ENCODE data around the gene SIRPD. TPM values are rescaled to one million over a fixed set of nuclear protein-coding genes. Genes with fewer than 3 reads are reported as not detected.

Gene SIRPD
- total RNA-seq, 1 donor from 2014 or later = not detected

GRCh38 chr20:1538655-1539054, 18.9 kb downstream of the SIRPD start:
- DNase-seq (ENCODE audit: low read depth in 2 of 2) = no peak

GRCh38 chr20:1537731-1538058, 19.8 kb downstream of the SIRPD start:
- DNase-seq (ENCODE audit: low read depth in 2 of 2) = no peak

GRCh38 chr20:1536893-1537730, 20.4 kb downstream of the SIRPD start:
- no peak for DNase-seq (ENCODE audit: low read depth in 2 of 2)

GRCh38 chr20:1535420-1536175, 21.9 kb downstream of the SIRPD start:
- no peak for DNase-seq (ENCODE audit: low read depth in 2 of 2)

GRCh38 chr20:1534526-1534925, 23.0 kb downstream of the SIRPD start:
- DNase-seq (ENCODE audit: low read depth in 2 of 2) = no peak

DNA sequence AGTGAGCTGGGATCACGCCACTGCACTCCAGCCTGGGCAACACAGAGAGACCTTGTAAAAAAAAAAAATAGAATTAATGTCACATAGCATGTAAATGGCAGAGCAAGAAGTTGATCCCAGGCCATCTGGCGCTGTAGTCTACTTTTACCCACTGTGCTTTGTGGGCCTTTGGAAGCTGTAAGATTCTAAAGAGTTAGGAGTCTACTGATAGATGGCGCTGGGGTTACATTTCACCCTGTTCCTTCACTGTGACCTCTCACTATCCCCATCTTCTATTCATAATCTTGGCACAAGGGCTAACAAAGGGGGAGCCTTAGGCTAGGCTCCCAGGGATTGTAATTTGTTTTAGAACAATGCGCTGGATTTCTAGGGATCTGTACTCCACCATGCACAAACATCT, 24.4 kb downstream of the SIRPD start:
- DNase-seq (ENCODE audit: low read depth in 2 of 2) = no peak

DNA sequence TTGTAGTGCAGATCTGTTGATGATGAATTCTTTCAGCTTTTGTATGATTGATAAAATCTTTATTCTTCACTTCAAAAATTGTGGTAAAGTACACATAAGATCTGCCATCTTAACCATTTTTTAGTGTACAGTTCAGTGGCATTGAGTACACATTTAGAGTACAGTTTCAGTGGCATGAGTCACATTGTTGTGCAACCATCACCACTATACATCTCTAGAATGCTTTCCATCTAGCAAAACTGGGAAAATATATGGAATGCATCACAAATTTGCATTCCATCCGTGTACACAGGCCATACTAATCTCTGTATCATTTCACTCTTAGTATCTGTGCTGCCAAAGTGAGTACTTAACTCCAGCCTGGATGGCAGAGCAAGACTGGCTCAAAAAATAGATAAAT, 28.7 kb downstream of the SIRPD start:
- DNase-seq (ENCODE audit: low read depth in 2 of 2) = no peak

DNA sequence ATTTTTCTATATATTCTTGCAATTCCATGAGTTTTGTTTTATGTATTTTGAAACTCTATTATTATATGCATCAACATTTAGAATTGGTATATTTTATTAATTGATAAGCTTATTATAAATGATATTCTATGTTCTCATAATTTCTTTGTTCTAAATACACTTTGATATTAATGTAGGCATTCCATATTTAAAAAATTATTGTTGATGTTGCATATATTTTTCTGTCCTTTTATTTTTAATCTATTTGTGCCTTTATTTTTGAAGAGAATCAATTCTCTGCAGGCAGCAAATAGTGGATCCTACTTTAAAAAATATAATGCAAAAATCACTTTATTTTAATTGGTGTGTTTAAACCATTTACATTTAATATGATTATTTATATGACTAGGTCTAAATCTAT, 29.6 kb downstream of the SIRPD start:
- no peak for DNase-seq (ENCODE audit: low read depth in 2 of 2)

DNA sequence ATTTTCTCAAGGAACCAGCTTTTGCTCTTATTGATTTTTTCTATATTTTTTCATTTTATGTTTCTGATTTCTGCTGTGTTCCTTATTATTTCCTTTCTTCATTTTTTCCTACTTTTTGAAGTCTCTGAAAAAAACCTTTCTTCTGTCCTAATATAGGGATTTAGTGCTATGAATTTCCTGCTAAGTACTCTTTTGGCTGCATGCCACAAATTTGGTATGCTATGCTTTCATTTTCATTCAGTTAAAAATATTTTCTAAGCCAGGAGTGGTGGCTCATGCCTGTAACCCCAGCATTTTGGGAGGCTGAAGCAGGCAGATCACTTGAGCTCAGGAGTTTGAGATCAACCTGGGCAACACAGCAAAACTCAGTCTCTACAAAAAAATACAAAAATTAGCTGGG, 30.6 kb downstream of the SIRPD start:
- peak; percentile 54 to 65 for DNase-seq (ENCODE audit: low read depth in 2 of 2)

DNA sequence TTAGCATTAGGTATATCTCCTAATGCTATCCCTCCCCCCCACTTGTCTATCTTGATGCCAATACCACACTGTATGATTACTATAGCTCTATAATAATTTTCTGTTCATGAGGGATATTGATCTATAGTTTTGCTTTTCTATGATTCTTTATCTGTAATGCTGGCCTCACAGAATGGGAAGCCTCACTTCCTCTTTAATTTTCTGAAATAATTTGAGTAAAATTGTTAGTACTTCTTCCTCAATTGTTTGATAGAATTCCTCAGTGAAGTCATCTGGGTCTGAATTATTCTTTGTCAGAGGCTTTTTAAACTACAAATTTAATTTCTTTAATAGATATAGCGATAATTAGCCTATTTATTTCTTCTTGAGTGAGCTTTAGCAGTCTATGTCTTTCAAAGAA, 31.2 kb downstream of the SIRPD start:
- no peak for DNase-seq (ENCODE audit: low read depth in 2 of 2)

DNA sequence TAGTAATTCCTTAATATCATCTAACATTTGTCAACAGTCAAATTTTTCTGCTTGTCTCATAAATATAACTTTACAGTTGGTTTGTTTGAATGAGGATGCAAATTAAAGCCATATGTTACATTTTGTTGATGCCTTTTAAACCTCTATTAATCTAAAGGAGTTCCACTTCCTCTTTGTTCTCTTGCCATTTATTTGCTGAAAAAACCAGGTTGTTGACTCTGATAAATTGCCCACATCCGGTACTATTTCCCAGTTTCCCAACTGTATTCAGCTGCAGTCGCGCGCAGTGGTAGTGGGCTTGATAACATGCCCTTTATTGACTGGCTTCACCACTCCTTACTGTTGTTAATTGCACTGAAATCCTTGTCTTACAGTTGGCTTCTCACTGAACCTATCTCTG, 33.5 kb downstream of the SIRPD start:
- peak; percentile 7 to 30 for DNase-seq (ENCODE audit: low read depth in 2 of 2)

- DNase-seq (ENCODE audit: low read depth in 2 of 2) = no peak
Observed at GRCh38 chr20:1517010-1517409, 40.5 kb downstream of the SIRPD start.

GRCh38 chr20:1513801-1514200, 43.7 kb downstream of the SIRPD start:
- no peak for DNase-seq (ENCODE audit: low read depth in 2 of 2)

GRCh38 chr20:1509237-1509636, 48.3 kb downstream of the SIRPD start:
- DNase-seq (ENCODE audit: low read depth in 2 of 2) = peak; percentile 40 to 55

DNA sequence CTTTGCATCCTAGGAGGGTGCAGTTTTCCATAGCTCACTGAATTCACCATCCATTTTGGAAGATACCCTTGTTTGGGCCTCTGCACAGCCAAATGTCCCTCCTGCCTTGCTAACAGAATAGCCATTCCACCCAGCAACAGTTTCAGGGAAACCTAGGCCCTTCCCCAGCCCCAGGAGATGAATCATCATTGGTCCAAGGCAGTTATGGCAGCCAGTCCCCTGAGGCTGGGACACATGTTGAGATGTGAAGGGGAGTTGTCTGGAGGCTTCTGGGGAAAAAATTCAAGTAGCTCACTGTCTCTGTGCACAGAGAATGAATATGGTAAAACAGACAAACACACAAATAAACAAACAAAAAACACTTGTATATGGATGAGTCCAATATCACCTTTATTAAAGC, 48.9 kb downstream of the SIRPD start:
- DNase-seq (ENCODE audit: low read depth in 2 of 2) = no peak

GRCh38 chr20:1507276-1507675, 50.2 kb downstream of the SIRPD start:
- no peak for DNase-seq (ENCODE audit: low read depth in 2 of 2)

- no peak for DNase-seq (ENCODE audit: low read depth in 2 of 2)
Observed at GRCh38 chr20:1505871-1506270, 51.6 kb downstream of the SIRPD start.

GRCh38 chr20:1505361-1505760, 52.1 kb downstream of the SIRPD start:
- DNase-seq (ENCODE audit: low read depth in 2 of 2) = no peak

GRCh38 chr20:1503564-1504227, 53.8 kb downstream of the SIRPD start:
- DNase-seq (ENCODE audit: low read depth in 2 of 2) = peak; percentile 94

- DNase-seq (ENCODE audit: low read depth in 2 of 2) = no peak
Observed at GRCh38 chr20:1500496-1500895, 57.0 kb downstream of the SIRPD start.

DNA sequence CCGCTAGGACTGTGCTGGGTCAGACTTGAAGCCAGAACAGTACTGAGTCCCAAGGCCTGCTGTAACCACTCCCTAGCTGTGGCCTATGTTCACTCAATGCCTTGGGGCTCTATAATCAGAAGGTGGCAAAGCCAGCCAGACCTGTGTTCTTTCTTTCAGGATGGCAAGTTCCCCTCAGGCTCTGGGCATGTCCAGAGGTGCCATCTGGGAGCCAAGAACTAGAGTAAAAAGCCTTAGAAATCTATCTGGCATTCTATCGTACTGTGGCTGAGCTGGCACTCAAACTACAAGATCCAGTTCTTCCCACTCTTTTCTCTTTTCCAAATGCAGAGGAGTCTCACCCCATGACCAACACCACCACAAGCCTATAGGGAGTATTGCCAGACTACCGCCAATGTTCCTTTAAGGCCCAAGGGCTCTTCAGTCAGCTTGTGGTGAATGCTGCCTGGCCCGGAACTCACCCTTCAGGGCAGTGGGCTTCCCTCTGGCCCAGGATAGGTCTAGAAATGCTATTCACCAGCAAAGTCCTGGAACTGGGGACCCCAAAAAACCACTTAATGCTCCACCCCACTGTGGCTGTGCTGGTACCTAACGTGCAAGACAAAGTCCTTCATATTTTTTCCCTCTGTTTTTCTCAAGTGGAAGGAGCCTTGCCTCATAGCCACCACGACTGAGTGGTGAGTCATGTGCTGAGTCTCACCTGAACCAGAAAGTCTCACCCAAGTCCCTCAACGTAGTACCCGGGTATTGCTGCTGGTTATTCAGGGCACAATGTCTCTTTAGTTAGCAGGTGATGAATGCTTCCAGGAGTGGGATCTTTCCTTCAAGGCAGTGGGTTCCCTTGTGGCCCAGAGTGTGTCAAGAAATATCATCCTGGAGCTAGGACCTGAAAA, 57.7 kb downstream of the SIRPD start:
- no peak for DNase-seq (ENCODE audit: low read depth in 2 of 2)
